H9 (cell line): Measurements from ENCODE around the gene SMYD2. TPM values are rescaled to one million over a fixed set of nuclear protein-coding genes. Genes with fewer than 3 reads are reported as not detected.

Source experiments
- DNase-seq: peaks from one replicate; pipeline ENCODE4 v3.0.0-alpha.2; 2017
- H2AFZ ChIP-seq: one replicate; pipeline ENCODE4 v1.6.1; 2013; ENCODE audit warnings: mild to moderate bottlenecking, low read length, control low read depth, moderate library complexity
- H2AK5ac ChIP-seq: 2 replicates; pipeline ENCODE4 v1.6.1; 2013; ENCODE audit warnings: low read length, control low read depth, mixed read lengths; ENCODE audit not compliant: insufficient read length
- H2BK120ac ChIP-seq: one replicate; pipeline ENCODE4 v1.6.1; 2013; ENCODE audit warnings: low read depth, mild to moderate bottlenecking, low read length, control low read depth, inconsistent platforms; ENCODE audit not compliant: poor library complexity, severe bottlenecking
- H2BK12ac ChIP-seq: 2 replicates; pipeline ENCODE4 v1.6.1; 2013; ENCODE audit warnings: low read length, control low read depth, mixed read lengths, low read depth; ENCODE audit not compliant: insufficient read length
- H2BK15ac ChIP-seq: 2 replicates; pipeline ENCODE4 v1.6.1; 2013; ENCODE audit warnings: low read depth, low read length, control low read depth
- H2BK20ac ChIP-seq: one replicate; pipeline ENCODE4 v1.6.1; 2013; ENCODE audit warnings: low read depth, mild to moderate bottlenecking, low read length, control low read depth, inconsistent platforms; ENCODE audit not compliant: poor library complexity, severe bottlenecking
- H2BK5ac ChIP-seq: 2 replicates; pipeline ENCODE4 v1.6.1; 2013; ENCODE audit warnings: low read length, control low read depth, mixed read lengths; ENCODE audit not compliant: insufficient read length
- H3K14ac ChIP-seq: 2 replicates; pipeline ENCODE4 v1.6.1; 2013; ENCODE audit warnings: low read length, control low read depth; ENCODE audit not compliant: insufficient read depth
- H3K18ac ChIP-seq: 2 replicates; pipeline ENCODE4 v1.6.1; 2013; ENCODE audit warnings: low read depth, mild to moderate bottlenecking, mixed read lengths, low read length, control low read depth; ENCODE audit not compliant: insufficient read length
- H3K23ac ChIP-seq: 2 replicates; pipeline ENCODE4 v1.6.1; 2013; ENCODE audit warnings: low read length, control low read depth, mixed read lengths, low read depth; ENCODE audit not compliant: insufficient read length
- H3K23me2 ChIP-seq: 2 replicates; pipeline ENCODE4 v1.6.1; 2013; ENCODE audit warnings: low read depth, mild to moderate bottlenecking, mixed read lengths, low read length, control low read depth; ENCODE audit not compliant: insufficient read length, poor library complexity, severe bottlenecking
- H3K27ac ChIP-seq: 2 replicates; pipeline ENCODE4 v1.5.1; 2013; ENCODE audit warnings: low read length, control low read depth, mixed read lengths, low read depth; ENCODE audit not compliant: insufficient read length
- H3K27me3 ChIP-seq: 2 replicates; pipeline ENCODE4 v1.6.1; 2013; ENCODE audit warnings: low read length, control low read depth, inconsistent platforms; ENCODE audit not compliant: insufficient read depth
- H3K4ac ChIP-seq: 2 replicates; pipeline ENCODE4 v1.6.1; 2013; ENCODE audit warnings: low read depth, mild to moderate bottlenecking, control low read depth, inconsistent platforms, low read length, moderate library complexity
- H3K4me1 ChIP-seq: 2 replicates; pipeline ENCODE4 v1.6.1; 2013; ENCODE audit warnings: low read length, control low read depth, inconsistent platforms; ENCODE audit not compliant: insufficient read depth
- H3K4me2 ChIP-seq: 2 replicates; pipeline ENCODE4 v1.6.1; 2013; ENCODE audit warnings: low read length, control low read depth, mixed read lengths; ENCODE audit not compliant: insufficient read length, insufficient read depth
- H3K56ac ChIP-seq: 2 replicates; pipeline ENCODE4 v1.6.1; 2013; ENCODE audit warnings: low read depth, mild to moderate bottlenecking, mixed read lengths, low read length, control low read depth; ENCODE audit not compliant: insufficient read length
- H3K79me1 ChIP-seq: 2 replicates; pipeline ENCODE4 v1.6.1; 2013; ENCODE audit warnings: low read depth, mild to moderate bottlenecking, moderate library complexity, low read length, control low read depth, inconsistent platforms; ENCODE audit not compliant: insufficient read depth, poor library complexity, severe bottlenecking
- H3K79me2 ChIP-seq: 2 replicates; pipeline ENCODE4 v1.6.1; 2013; ENCODE audit warnings: low read length, control low read depth, inconsistent platforms; ENCODE audit not compliant: insufficient read depth
- H3K9ac ChIP-seq: 2 replicates; pipeline ENCODE4 v1.6.1; 2013; ENCODE audit warnings: low read length, control low read depth, mixed read lengths; ENCODE audit not compliant: insufficient read length; ENCODE audit errors: extremely low read depth
- H3K9me3 ChIP-seq: one replicate; pipeline ENCODE4 v1.6.1; 2013; ENCODE audit warnings: low read depth, low read length, inconsistent platforms; ENCODE audit not compliant: control insufficient read depth
- H3T11ph ChIP-seq: one replicate; pipeline ENCODE4 v1.6.1; 2013; ENCODE audit warnings: mild to moderate bottlenecking, low read length, control low read depth, inconsistent platforms
- H4K20me1 ChIP-seq: one replicate; pipeline ENCODE4 v1.6.1; 2013; ENCODE audit not compliant: control insufficient read depth, insufficient read length, insufficient read depth
- H4K5ac ChIP-seq: 2 replicates; pipeline ENCODE4 v1.6.1; 2013; ENCODE audit warnings: low read depth, mild to moderate bottlenecking, mixed read lengths, low read length, control low read depth; ENCODE audit not compliant: insufficient read length
- H4K8ac ChIP-seq: replicated peaks from 2 replicates; pipeline ENCODE4 v1.6.1; 2013; ENCODE audit warnings: low read length, control low read depth, mixed read lengths, low read depth; ENCODE audit not compliant: insufficient read length
- H4K91ac ChIP-seq: 2 replicates; pipeline ENCODE4 v1.6.1; 2013; ENCODE audit warnings: low read depth, mild to moderate bottlenecking, moderate library complexity, mixed read lengths, low read length, control low read depth; ENCODE audit not compliant: insufficient read length
- H3K27ac Mint-ChIP-seq, 3 experiments: 2 replicates in 2 of 3; 3 replicates in 1 of 3; pipeline ENCODE4 v1.8.0; 2020 to 2021; ENCODE audit warnings: mixed read lengths in 3 of 3, mild to moderate bottlenecking in 1 of 3, moderate library complexity in 1 of 3
- H3K27me3 Mint-ChIP-seq: 2 replicates; pipeline ENCODE4 v1.8.0; 2021; ENCODE audit warnings: low read depth, mild to moderate bottlenecking, moderate library complexity, mixed read lengths
- H3K36me3 Mint-ChIP-seq, 3 experiments: 2 replicates in 2 of 3; 3 replicates in 1 of 3; pipeline ENCODE4 v1.8.0; 2020 to 2021; ENCODE audit warnings: low read depth in 3 of 3, mixed read lengths in 3 of 3; ENCODE audit not compliant: insufficient read depth in 1 of 3
- H3K4me1 Mint-ChIP-seq, 2 experiments: 2 replicates each; pipeline ENCODE4 v1.8.0; 2020; ENCODE audit warnings: mixed read lengths in 2 of 2
- H3K4me3 Mint-ChIP-seq, 2 experiments: 2 replicates in 1 of 2; 3 replicates in 1 of 2; pipeline ENCODE4 v1.8.0; 2020 to 2021; ENCODE audit warnings: mild to moderate bottlenecking in 2 of 2, mixed read lengths in 2 of 2, moderate library complexity in 1 of 2
- H3K9me3 Mint-ChIP-seq, 2 experiments: 2 replicates in 1 of 2; 3 replicates in 1 of 2; pipeline ENCODE4 v1.8.0; 2020; ENCODE audit warnings: mild to moderate bottlenecking in 2 of 2, mixed read lengths in 2 of 2, moderate library complexity in 1 of 2
- whole genome bisulfite sequencing: extraction: QIAGEN DNeasy Blood & Tissue Kit; methylation state at CpG from one replicate; pipeline ENCODE4 v1.1.7; 2013; ENCODE audit warnings: missing lambda C conversion rate, low lambda C conversion rate, mixed read lengths; ENCODE audit not compliant: insufficient read length; ENCODE audit errors: extremely low coverage; 5-methylcytosine and 5-hydroxymethylcytosine counted together
- total RNA-seq: library from RNA; stranded (reverse); gene quantifications from 2 replicates; pipeline ENCODE4 v1.2.1, GENCODE V29; 2021
- TF ChIP-seq, protein P1 (sequence below): fragments of 200-600 bp; sonication (generic); conservative IDR thresholded peaks from 3 replicates; pipeline ENCODE4 v1.8.0; 2021; ENCODE audit warnings: antibody characterized with exemption, mild to moderate bottlenecking

The SMYD2 gene
- total RNA-seq, 1 experiment from 2014 or later = 10.9 TPM

DNA sequence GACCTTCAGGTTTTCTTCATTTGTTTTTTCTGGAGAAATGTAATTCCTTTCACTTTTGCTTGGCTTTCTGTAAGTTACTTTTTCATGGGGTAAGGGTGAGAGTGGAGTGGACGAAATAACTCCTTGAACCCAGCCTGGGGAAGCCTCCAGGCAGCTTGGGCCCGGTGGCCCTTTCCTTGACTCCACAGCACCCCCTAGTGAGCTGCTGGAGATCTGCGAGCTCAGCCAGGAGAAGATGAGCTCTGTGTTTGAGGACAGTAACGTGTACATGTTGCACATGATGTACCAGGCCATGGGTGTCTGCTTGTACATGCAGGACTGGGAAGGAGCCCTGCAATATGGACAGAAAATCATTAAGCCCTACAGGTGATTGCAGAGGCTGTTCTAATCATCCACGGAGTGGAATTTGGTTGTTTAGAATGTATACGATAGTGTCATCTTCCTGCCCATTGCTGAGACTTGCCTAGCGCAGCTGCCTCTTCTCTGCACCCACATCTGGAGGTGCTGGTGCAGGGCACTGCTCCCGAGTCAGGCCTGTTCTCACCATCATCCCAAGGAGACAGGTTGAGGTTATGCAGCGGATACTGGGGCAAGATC, 51.0 kb downstream of the SMYD2 start:
- no peak overlapping the region for H3T11ph ChIP-seq
- H3K4me2 ChIP-seq = no peak overlapping the region
- H4K5ac ChIP-seq = no peak overlapping the region
- H3K9me3 ChIP-seq = no peaks in the 10 kb centered on the region
- no peak overlapping the region for H2BK15ac ChIP-seq
- no peak overlapping the region for H3K23ac ChIP-seq
- H3K79me1 ChIP-seq = no peaks in the 10 kb centered on the region
- H3K27me3 ChIP-seq = no peaks in the 10 kb centered on the region; the same call in 1 of the 2 replicates
- H4K20me1 ChIP-seq = no peaks in the 10 kb centered on the region
- TF ChIP-seq, protein P1, sequence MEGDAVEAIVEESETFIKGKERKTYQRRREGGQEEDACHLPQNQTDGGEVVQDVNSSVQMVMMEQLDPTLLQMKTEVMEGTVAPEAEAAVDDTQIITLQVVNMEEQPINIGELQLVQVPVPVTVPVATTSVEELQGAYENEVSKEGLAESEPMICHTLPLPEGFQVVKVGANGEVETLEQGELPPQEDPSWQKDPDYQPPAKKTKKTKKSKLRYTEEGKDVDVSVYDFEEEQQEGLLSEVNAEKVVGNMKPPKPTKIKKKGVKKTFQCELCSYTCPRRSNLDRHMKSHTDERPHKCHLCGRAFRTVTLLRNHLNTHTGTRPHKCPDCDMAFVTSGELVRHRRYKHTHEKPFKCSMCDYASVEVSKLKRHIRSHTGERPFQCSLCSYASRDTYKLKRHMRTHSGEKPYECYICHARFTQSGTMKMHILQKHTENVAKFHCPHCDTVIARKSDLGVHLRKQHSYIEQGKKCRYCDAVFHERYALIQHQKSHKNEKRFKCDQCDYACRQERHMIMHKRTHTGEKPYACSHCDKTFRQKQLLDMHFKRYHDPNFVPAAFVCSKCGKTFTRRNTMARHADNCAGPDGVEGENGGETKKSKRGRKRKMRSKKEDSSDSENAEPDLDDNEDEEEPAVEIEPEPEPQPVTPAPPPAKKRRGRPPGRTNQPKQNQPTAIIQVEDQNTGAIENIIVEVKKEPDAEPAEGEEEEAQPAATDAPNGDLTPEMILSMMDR = peak; percentile 90
- H3K27me3 Mint-ChIP-seq = no peaks in the 10 kb centered on the region
- H4K91ac ChIP-seq = no peak overlapping the region
- no peak overlapping the region for H3K14ac ChIP-seq
- WGBS = no CpG with 5 or more reads among the region's 9 CpGs
- no peak overlapping the region for H3K9ac ChIP-seq
- no peak overlapping the region for H3K4ac ChIP-seq
- H3K36me3 Mint-ChIP-seq = no peaks in the 10 kb centered on the region; a peak in 2 of 7 replicates
- peak; percentile 71 for DNase-seq
- H3K27ac Mint-ChIP-seq = peak overlapping the region in 2 of 3 experiments; percentile 50; a peak in 3 of 7 replicates
- no peak overlapping the region for H2BK120ac ChIP-seq
- H3K4me1 Mint-ChIP-seq = peaks cover 18 to 21% of the 10 kb centered on the region in 2 experiments
- no peak overlapping the region for H2BK20ac ChIP-seq
- no peak overlapping the region for H2AK5ac ChIP-seq
- no peak overlapping the region for H3K27ac ChIP-seq
- H4K8ac ChIP-seq = no peak overlapping the region
- no peak overlapping the region for H2BK5ac ChIP-seq
- no peaks in the 10 kb centered on the region for H3K9me3 Mint-ChIP-seq
- no peak overlapping the region for H3K18ac ChIP-seq
- no peak overlapping the region for H3K4me3 Mint-ChIP-seq
- no peak overlapping the region for H2AFZ ChIP-seq
- no peak overlapping the region for H2BK12ac ChIP-seq
- no peaks in the 10 kb centered on the region for H3K23me2 ChIP-seq
- no peaks in the 10 kb centered on the region for H3K79me2 ChIP-seq
- H3K4me1 ChIP-seq = no peaks in the 10 kb centered on the region; the same call in 1 of the 2 replicates
- H3K56ac ChIP-seq = no peak overlapping the region
